ENCODE results near the gene TPP2.

TPP2 gene

DNA sequence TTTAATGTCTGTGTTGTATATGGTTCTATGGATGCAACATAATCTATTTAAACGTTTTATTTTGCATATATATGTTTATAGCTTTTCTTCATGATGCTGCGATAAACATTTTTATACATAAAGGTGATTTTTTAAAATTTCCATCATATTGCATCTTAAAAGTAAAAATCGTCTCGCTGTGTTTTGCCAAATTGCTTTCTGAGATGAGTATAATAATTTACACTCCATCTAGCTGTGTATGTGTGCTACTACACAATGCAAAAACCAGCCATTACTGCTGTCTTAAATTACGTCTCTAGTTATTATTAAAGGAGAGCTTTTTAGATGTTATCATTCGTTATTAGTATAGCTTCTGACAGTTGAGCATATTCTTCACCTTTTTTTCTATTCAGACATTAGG, 60.8 kb downstream of the TPP2 start:
- DNase-seq = no peak

DNA sequence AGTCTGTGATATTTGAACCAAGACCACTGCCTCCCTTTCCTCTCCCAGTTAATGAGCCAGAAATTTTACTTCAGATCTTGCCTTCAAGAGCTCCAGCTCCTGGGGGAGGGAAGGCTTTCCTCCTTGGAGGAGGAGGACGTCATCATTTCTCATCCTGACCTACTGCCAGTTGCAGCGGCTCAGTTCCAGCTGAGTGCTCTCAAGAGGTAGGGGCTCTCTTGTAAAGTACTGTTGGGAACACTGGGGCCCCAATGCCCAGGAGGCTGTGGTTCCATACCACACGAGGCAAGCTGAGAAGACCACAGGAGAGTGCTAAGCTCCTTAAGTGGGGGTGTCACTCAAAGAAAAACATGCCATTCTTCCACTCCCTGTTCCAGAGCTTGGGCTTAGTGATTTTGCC, 61.9 kb downstream of the TPP2 start:
- DNase-seq = no peak

GRCh38 chr13:102659168-102659713, 62.5 kb downstream of the TPP2 start:
- no peak for DNase-seq

DNA sequence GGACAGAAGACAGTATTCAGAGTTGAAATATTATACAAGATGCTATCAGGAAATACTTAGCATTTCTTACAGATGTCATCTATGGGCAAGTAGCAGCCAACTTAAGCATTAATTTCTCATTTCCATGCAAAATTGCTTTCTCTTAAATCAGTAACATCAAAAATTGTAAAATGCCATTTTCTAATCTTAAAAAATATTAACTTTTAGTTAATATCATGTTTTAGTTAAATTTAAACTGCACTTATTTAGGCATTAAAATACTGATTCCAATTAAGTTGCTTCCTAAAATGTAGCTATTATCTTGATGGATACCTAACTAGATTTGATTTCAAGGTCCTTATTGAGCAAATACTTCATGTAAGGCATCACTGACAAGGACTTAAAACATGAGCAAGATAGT, 70.2 kb downstream of the TPP2 start:
- DNase-seq = no peak

- no peak for DNase-seq
Measured at GRCh38 chr13:102667911-102668310, 71.1 kb downstream of the TPP2 start.

DNA sequence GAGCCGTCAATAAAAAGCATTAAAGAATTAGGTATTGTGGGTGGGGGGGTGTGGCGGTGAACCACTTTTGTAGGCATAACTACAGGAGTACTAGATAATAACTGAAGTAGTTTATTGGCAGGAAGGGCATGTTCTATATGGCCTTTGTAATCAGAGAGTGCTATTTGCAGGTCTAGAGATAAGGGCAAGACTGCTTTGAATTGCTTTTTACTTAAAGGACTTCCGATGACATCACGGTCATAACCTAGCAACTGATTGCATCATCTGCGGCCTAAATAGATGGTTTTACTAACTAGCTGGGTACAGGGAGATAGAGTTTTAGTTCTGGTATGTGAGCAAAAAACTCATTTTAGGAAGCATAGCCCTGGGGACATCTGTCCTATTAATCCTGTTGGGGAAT, 73.3 kb downstream of the TPP2 start:
- DNase-seq = no peak

DNA sequence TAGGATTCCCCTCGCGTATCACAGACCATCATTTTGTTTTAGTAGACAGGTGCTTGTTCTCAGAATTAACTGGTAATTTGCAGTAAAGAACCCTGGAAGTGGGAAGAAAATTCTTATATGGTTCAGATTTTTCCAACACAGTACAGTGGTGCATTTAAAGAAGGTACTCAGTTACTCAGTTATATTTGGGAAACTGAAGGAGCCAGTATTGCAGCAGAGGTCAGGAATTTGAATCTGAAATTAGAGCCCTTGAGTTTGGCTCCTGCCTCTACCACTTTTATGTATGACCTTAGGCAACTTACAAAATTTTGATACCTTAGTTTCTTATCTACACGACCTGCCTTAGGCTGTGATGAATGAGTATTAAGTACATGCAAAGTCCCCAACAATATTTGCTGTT, 78.3 kb downstream of the TPP2 start:
- no peak for DNase-seq

DNA sequence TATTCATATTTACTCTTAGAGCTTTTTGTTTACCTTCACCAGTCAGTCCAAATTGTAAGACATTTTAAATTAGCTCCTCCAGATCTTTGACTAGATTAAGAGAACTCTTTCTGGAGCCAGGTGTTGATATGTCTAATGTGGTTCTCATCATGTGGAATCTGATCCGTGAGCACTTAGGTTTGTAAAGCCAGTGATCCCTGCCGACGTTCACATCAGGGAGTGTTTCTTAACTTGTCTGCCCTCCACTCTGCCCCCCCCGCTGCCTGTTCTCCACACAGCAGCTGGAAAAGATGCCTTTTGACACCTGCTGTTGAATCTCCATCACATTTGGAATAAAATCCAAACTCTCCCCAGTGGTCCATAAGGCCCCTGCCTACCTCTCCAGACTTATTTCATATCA, 80.3 kb downstream of the TPP2 start:
- DNase-seq = no peak

DNA sequence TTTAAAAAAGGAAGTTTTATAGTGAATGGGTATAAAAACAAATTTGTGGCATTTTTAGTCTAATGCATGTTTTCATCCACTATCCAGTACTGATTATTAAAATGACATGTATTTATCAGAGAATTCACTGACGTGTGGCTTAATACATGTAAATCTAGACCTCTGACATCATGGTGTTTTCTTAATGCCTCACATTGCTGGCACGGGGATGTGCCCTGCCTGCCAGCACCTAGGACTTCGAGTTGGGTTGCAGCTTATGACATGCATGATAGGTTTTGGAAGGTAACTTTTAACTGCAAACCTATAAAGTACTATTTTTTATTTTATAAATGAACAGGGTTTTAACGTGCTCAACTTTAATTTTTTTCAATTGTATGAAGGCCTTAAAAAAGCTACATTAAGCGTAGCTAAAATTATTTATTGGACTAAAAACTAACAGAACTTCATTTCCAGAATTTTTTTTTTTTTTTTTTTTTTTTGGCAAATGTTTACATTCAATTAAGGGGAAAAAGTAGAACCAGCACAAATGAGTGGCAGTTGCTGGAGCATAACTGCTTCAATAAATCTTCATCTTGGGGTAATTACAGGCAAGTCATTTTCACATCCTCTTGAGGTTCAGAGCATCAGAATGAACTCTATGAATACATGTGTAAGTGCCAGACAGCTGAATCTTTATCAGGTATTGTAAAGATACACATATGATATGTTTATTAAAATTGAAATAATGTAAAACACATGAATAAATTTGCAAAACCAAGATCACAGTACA, 81.7 kb downstream of the TPP2 start:
- no peak for DNase-seq

GRCh38 chr13:102679449-102680132, 82.8 kb downstream of the TPP2 start:
- DNase-seq = peak in 1 of 5 donors; percentile 20

GRCh38 chr13:102680133-102680717, 83.4 kb downstream of the TPP2 start:
- no peak for DNase-seq

- peak in 1 of 5 donors; percentile 42 for DNase-seq
Measured at GRCh38 chr13:102680842-102681740, 84.3 kb downstream of the TPP2 start.

- DNase-seq = no peak
Measured at GRCh38 chr13:102682211-102682610, 85.4 kb downstream of the TPP2 start.

- no peak for DNase-seq
Measured at GRCh38 chr13:102682727-102683126, 85.9 kb downstream of the TPP2 start.

- DNase-seq = no peak
Measured at GRCh38 chr13:102683637-102684036, 86.9 kb downstream of the TPP2 start.

DNA sequence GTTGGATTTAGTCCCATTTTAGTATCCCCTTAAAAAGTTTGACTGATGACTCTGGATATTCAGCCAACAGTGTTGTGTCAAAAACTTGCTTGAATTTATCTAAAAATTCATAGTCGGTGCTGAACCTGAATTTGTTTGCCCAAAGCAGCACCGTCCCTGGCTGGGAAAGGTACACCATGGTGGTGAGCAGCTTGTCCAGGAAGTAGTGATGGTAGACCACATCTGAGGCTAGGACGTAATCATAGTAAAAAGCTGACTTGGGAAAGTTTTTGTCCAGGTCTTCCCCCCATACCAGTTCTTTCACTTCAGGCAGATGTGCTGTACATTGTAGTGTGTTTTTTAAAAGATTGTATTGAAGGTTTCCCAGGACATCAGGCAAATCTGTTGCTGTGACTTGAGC, 89.2 kb downstream of the TPP2 start:
- DNase-seq = no peak

- DNase-seq = no peak
Measured at GRCh38 chr13:102687520-102687919, 90.7 kb downstream of the TPP2 start.

GRCh38 chr13:102688306-102688973, 91.7 kb downstream of the TPP2 start:
- no peak for DNase-seq

- DNase-seq = no peak
Measured at GRCh38 chr13:102690883-102691282, 94.1 kb downstream of the TPP2 start.

GRCh38 chr13:102692491-102692826, 95.7 kb downstream of the TPP2 start:
- DNase-seq = no peak

DNA sequence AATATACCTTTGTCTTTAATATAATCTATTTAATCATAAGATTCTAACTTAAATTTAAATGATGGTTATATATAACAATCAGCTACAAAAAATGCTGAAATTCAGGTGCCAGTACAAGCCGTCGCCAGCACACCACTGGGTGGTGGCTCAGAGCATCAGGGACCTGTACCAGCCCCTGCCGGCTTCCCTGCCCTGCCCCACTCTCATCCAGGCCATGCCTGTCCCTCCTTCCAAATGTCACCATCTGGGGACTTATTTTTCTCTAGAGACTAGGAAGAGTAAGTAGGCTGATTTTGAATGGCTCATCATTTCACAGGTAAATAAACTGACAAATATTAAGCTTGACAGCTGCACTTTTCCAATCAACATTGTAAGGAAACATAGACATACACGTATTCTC, 96.5 kb downstream of the TPP2 start:
- DNase-seq = no peak

- no peak for DNase-seq
Measured at GRCh38 chr13:102693776-102694175, 97.0 kb downstream of the TPP2 start.

Measured in T-helper 1 cell (primary cell).